Duodenal mucosa (tissue), 2 donors: Measurements from ENCODE around the gene BRD9.
A peak's percentile ranks its signal among the peaks of the same experiment; 100 is the strongest.
"Not testable (repeated sequence)": the region's sequence is repeated elsewhere in the genome, so short reads cannot be mapped to it uniquely, and the experiment has no call there.

Experiments used
- H3K27ac ChIP-seq: one replicate; pipeline ENCODE4 v1.7.0; 2013; ENCODE audit warnings: low read depth, low read length
- H3K27me3 ChIP-seq, 2 donors: one replicate each; pipeline ENCODE4 v1.7.0; 2013; ENCODE audit warnings: low read length in 2 of 2, control low read depth in 1 of 2; ENCODE audit not compliant: insufficient read depth in 2 of 2, control insufficient read depth in 1 of 2
- H3K36me3 ChIP-seq, 2 donors: one replicate each; pipeline ENCODE4 v1.7.0; 2013; ENCODE audit warnings: low read length in 2 of 2, control low read depth in 1 of 2; ENCODE audit not compliant: insufficient read depth in 2 of 2, control insufficient read depth in 1 of 2
- H3K4me1 ChIP-seq, 2 donors: one replicate each; pipeline ENCODE4 v1.7.0; 2013; ENCODE audit warnings: low read length in 2 of 2, control low read depth in 1 of 2; ENCODE audit not compliant: insufficient read depth in 2 of 2, control insufficient read depth in 1 of 2
- H3K4me3 ChIP-seq, 2 donors: one replicate each; pipeline ENCODE4 v1.7.0; 2013; ENCODE audit warnings: low read length in 2 of 2, low read depth in 1 of 2
- H3K9ac ChIP-seq, 2 donors: one replicate each; pipeline ENCODE4 v1.7.0; 2013; ENCODE audit warnings: low read length in 2 of 2, low read depth in 1 of 2
- H3K9me3 ChIP-seq, 2 donors: one replicate each; pipeline ENCODE4 v1.7.0; 2013; ENCODE audit warnings: low read length in 2 of 2, control low read depth in 1 of 2; ENCODE audit not compliant: control insufficient read depth in 1 of 2

The BRD9 gene

DNA sequence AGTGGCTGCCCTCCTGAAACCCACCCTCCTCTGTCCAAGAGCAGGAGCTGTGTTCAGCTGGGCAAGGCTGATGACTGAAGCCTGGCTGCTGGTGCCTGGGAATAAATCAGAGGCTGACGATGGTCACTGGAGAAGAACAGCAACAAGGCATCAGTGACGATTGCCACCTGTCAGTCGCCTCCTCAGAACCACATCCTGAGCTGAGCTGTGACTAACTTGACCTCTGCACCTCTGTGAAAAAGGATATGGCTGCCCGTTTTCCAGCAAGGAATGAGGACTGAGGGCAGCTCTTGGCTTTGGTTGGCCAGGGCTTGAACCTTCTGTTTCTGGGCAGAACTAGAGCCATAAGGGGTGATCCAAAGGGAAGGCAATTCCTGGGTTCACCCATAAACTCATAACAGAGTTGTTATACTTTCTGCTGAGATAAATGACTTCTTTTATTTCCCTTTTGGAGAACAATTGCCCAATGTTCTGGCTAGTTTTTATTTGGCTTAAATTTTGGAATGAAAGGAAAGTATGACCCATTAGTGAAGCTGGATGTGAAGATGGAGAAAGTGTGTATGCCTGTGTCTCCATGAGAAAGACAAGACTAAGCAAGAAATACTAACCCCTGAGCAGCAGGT is 40.1 kb upstream of the BRD9 start:
- Histone ChIP-seq H3K9me3 (no peaks in the 10 kb centered on the region), H3K27me3 (peaks cover 0 to 1% of the 10 kb centered on the region in 2 donors), H3K4me1 (no peaks in the 10 kb centered on the region), H3K4me3 (no peak overlapping the region), H3K27ac (no peak overlapping the region), H3K9ac (no peak overlapping the region), H3K36me3 (no peaks in the 10 kb centered on the region)

DNA sequence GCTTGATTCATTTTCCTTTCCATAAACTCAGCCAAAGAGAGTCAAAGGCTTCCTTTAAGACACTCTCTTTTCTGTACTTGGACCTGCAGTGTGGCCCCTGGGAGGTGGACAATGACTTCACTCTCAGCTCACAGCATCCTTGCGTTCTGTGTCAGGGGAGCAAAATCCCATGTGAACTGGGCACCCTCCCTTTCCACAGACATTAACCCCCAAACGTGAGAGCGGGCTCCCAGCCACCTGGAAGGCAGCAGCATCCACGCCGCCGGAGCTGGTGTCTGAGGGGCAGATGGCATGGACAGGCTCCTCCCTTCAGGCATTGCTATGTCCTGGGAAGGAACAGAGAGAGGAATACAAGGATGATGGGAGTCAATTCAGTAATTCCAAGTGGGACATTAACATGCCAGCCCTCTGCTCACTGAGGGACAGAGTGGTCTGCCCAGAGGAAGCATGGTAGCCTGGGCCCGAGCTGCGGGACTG is 39.6 kb upstream of the BRD9 start:
- no peak overlapping the region for H3K4me3 ChIP-seq
- H3K27me3 ChIP-seq, result peaks cover 0 to 3% of the 10 kb centered on the region in 2 donors
- H3K36me3 ChIP-seq, result no peaks in the 10 kb centered on the region
- no peak overlapping the region for H3K9ac ChIP-seq
- no peak overlapping the region for H3K27ac ChIP-seq
- H3K9me3 ChIP-seq, result no peaks in the 10 kb centered on the region
- peaks cover 0 to 2% of the 10 kb centered on the region in 2 donors for H3K4me1 ChIP-seq

DNA sequence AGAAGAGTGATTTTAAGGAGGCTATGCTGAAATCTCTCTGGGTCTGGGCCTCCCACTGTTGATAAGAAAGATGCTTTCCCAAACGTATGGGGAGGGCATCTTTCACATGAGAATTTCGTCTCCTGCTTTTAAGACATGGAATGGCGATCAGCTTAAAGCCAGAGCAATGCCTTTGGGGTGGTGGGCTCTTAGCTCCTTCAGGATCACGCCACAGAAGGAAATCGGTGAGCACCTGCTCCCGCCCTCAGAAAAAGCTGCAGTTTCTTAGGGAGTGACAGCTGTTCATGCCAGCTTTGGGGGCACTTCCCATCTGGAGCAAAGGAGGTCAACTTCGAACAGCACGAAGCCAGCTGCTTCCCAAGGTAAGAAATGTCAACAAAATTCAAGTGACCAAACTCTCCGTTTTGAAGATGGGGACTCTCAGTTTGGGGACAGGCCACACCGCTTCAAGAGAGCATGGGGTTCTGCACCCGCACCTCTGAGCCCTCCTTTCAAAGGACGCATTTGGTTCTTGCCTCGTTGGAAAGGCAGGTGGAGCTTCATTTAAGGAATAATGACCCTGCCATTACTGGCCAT is 39.1 kb upstream of the BRD9 start:
- Histone ChIP-seq H3K9ac (no peak overlapping the region), H3K36me3 (no peaks in the 10 kb centered on the region), H3K27me3 (peaks cover 0 to 5% of the 10 kb centered on the region in 2 donors), H3K4me1 (peaks cover 0 to 8% of the 10 kb centered on the region in 2 donors), H3K4me3 (no peak overlapping the region), H3K27ac (no peak overlapping the region), H3K9me3 (no peaks in the 10 kb centered on the region)

DNA sequence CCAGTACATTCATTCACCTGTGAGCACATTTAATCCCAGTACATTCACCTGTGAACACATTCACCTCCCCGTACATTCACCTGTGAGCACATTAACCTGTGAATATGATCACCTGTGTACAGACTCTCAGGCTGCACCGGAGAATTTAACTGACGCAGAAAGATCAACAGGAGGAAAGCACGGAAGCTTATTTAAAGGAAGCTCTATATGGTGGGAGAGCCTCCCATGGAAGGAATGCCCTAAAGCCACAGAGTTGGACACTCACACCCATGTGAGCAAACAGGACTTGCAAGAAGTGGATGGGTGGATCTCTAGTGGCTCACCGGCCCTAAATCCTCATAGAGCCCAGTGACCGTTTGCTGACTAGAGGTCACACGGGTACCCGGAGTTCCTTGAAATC is 38.3 kb upstream of the BRD9 start:
- Histone ChIP-seq H3K4me3 (no peak overlapping the region), H3K9ac (no peak overlapping the region), H3K36me3 (no peaks in the 10 kb centered on the region), H3K27me3 (peaks cover 3 to 13% of the 10 kb centered on the region in 2 donors), H3K9me3 (no peaks in the 10 kb centered on the region), H3K27ac (no peak overlapping the region), H3K4me1 (peaks cover 0 to 10% of the 10 kb centered on the region in 2 donors)

DNA sequence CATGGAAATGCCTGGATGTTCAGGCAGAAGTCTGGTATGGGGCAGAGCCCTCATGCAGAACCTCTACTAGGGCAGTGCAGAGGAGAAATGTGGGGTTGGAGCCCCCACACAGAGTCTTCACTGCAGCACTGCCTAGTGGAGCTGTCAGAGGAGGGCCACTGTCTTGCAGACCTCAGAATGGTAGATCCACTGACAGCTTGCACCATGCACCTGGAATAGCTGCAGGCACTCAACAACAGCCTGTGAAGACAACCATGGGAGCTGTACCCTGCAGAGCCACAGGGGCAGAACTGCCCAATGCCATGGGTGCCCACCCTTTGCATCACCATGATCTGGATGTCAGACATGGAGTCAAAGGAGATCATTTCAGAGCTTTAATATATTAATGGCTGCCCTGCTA is 37.0 kb upstream of the BRD9 start:
- H3K36me3 ChIP-seq, result no peaks in the 10 kb centered on the region
- H3K4me1 ChIP-seq, result peaks cover 0 to 10% of the 10 kb centered on the region in 2 donors
- H3K9me3 ChIP-seq, result no peaks in the 10 kb centered on the region
- no peak overlapping the region for H3K4me3 ChIP-seq
- no peak overlapping the region for H3K9ac ChIP-seq
- no peak overlapping the region for H3K27ac ChIP-seq
- peaks cover 10 to 15% of the 10 kb centered on the region in 2 donors for H3K27me3 ChIP-seq

DNA sequence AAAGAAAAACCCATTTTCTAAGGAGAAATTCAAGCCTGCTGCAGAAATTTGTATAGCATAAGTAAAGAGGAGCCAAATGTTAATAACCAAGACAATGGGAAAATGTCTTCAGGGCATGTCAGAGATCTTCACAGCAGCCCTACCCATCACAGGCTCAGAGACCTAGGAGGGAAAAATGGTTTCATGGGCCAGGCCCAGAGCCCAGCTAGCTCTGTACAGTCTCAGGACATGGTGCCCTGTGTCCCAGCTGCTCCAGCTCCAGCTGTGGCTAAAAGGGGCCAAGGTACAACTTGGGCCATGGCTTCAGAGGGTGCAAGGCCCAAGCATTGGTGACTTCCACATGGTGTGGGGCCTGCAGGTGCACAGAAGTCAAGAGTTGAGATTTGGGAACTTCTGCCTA is 36.6 kb upstream of the BRD9 start:
- not testable (repeated sequence) for H3K36me3 ChIP-seq, H3K9me3 ChIP-seq, H3K27ac ChIP-seq, H3K4me1 ChIP-seq, H3K9ac ChIP-seq, H3K4me3 ChIP-seq
- H3K27me3 ChIP-seq, result peaks cover 10 to 15% of the 10 kb centered on the region in 2 donors

DNA sequence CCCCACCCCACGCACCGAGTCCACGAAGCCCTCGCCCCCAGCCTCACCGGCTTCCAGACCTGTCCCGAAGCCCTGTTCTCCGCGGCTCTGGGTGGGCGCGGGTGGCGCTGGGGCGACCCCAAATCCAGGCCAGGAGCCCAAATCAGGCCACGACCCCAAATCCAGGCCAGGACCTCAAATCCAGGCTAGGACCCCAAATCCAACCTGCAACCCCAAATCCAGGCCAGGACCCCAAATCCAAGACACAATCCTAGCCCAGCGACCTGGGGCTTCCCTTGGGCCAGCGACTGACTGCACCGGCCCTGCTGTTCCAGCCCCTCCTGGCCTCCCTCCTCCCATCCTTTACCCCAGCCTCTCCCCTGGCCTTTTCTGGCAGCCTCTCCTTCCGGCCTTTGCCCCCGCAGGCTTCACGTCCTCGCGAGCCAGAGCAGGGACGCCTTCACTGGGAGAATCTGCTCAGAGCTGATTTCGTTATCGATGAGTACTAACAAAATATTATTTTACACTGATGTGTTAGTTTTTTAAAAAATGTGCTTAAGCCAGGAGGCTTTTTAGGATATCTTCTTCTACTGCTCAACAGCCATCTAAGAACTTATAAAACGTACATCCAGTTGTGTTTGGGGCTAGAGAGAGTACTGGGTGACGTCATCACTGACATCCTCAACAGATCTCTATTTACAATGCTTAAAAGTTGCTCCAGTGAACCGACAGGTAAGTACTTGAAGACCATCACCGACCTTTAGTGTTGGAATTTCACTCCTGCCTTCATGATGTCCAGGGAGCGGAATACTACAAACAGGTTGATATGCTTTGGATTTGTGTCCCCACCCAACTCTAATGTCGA is 34.8 kb upstream of the BRD9 start:
- H3K9ac ChIP-seq, result no peak overlapping the region
- no peak overlapping the region for H3K27ac ChIP-seq
- H3K4me1 ChIP-seq, result peaks cover 0 to 12% of the 10 kb centered on the region in 2 donors
- peak overlapping the region in 1 of 2 donors; percentile 19 for H3K4me3 ChIP-seq
- H3K36me3 ChIP-seq, result no peaks in the 10 kb centered on the region
- no peaks in the 10 kb centered on the region for H3K9me3 ChIP-seq
- H3K27me3 ChIP-seq, result peaks cover 10 to 15% of the 10 kb centered on the region in 2 donors

DNA sequence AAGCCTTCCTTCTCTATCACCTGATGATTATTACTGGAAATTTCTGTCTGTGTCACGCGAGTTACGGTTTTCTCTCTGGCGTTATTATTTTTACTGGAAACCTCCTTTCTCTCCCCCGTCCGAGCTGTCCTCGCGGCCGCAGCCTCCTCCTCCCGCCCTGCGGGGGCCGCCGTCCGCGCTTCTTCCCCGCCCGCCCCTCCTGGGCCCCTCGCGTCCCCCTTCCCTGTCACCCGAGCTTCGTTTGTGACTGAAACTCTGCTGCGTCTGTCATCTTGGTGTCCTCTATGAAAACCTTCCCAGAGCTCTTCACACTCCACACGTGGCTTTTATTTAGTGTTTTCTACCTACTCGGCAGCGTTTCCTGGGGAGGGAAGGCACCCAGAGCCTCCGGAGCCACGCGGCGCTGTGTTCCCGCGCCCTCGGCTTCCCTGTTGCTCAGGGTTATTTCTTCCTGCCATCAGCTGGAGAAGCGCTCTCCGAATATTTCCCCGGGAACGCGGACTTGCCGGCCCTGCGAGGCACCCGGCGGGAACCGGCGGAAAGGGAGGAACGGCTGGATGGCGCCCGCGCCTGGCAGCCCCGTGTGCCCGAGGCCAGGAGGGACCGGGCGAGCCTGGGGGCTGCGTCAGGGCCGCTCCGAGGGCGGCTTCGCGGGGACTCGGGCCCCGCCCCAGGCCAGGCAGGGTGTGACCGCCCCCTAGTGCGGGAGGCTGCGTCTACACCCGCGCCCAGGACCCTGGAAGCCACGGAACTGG is 34.0 kb upstream of the BRD9 start:
- H3K4me1 ChIP-seq, result peaks cover 0 to 12% of the 10 kb centered on the region in 2 donors
- peaks cover 10 to 15% of the 10 kb centered on the region in 2 donors for H3K27me3 ChIP-seq
- no peaks in the 10 kb centered on the region for H3K36me3 ChIP-seq
- no peak overlapping the region for H3K9ac ChIP-seq
- H3K4me3 ChIP-seq, result peak overlapping the region; percentile 19 to 40
- H3K27ac ChIP-seq, result no peak overlapping the region
- H3K9me3 ChIP-seq, result no peaks in the 10 kb centered on the region

DNA sequence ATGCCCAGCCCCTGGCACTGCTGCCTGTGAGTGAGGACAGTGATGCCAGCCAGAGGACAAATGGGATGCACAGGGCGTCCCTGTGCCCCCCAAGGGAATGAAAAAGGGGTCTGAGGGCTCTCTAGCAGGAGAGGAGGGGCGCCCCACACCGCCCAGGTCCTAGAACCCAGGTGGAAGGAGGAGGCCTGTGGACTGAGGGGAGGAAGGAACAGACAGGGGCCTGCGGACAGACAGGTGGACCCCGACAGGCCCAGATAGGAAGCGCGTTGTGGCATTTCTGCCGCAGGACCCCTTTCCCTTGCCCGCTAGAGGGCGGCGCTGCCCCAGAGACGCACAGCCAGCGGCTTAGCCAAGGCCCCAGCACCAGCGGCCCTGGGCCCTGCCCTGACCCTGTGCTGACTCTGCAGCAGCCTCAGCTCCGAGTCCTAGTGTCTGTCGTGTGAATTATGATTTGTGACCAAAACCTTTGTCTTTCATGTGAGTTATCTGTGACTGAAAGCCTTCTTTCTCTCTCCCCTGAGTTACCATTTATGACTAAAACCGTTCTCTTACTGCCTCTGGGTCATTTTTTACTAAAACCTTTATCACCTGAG is 30.8 kb upstream of the BRD9 start:
- Histone ChIP-seq H3K9ac (no peak overlapping the region), H3K36me3 (peaks cover 0 to 3% of the 10 kb centered on the region in 2 donors), H3K4me1 (peaks cover 0 to 12% of the 10 kb centered on the region in 2 donors), H3K4me3 (no peak overlapping the region), H3K27me3 (peaks cover 10 to 15% of the 10 kb centered on the region in 2 donors), H3K9me3 (no peaks in the 10 kb centered on the region), H3K27ac (no peak overlapping the region)
